ENCODE measurements around the gene DNAJB6. TPM values are rescaled to one million over a fixed set of nuclear protein-coding genes. Genes with fewer than 3 reads are reported as not detected.

The DNAJB6 gene
- total RNA-seq, 1 donor from 2014 or later: 155 TPM

GRCh38 chr7:157442456-157442855 is 105.7 kb downstream of the DNAJB6 start:
- Mint-ChIP-seq H3K4me1 (ENCODE audit: unreplicated experiment) (no peaks in the 10 kb centered on the region), H3K4me3 (ENCODE audit: unreplicated experiment) (no peak overlapping the region), H3K27me3 (ENCODE audit: unreplicated experiment) (peaks cover 19% of the 10 kb centered on the region), H3K27ac (ENCODE audit: unreplicated experiment) (no peak overlapping the region), H3K9me3 (ENCODE audit: unreplicated experiment) (peaks cover 21% of the 10 kb centered on the region), H3K36me3 (ENCODE audit: low read depth, unreplicated experiment) (peaks cover 17% of the 10 kb centered on the region)
- DNase-seq (ENCODE audit: low spot score): no peak
- TF ChIP-seq CTCF (IDR thresholded peaks at IDR 0.05; ENCODE audit: unreplicated experiment): no peak

- peaks cover 18% of the 10 kb centered on the region for H3K27me3 Mint-ChIP-seq (ENCODE audit: unreplicated experiment)
- no peak overlapping the region for H3K27ac Mint-ChIP-seq (ENCODE audit: unreplicated experiment)
- H3K4me3 Mint-ChIP-seq (ENCODE audit: unreplicated experiment): peak overlapping the region; percentile 68
- peaks cover 22% of the 10 kb centered on the region for H3K9me3 Mint-ChIP-seq (ENCODE audit: unreplicated experiment)
- no peak for DNase-seq (ENCODE audit: low spot score)
- no peak for TF ChIP-seq CTCF (IDR thresholded peaks at IDR 0.05; ENCODE audit: unreplicated experiment)
- H3K4me1 Mint-ChIP-seq (ENCODE audit: unreplicated experiment): no peaks in the 10 kb centered on the region
- peaks cover 17% of the 10 kb centered on the region for H3K36me3 Mint-ChIP-seq (ENCODE audit: low read depth, unreplicated experiment)
These were observed 106.4 kb downstream of the DNAJB6 start for GRCh38 chr7:157442993-157443831.

GRCh38 chr7:157444011-157444842 is 107.4 kb downstream of the DNAJB6 start:
- H3K4me3 Mint-ChIP-seq (ENCODE audit: unreplicated experiment): peak overlapping the region; percentile 68
- no peak overlapping the region for H3K27ac Mint-ChIP-seq (ENCODE audit: unreplicated experiment)
- DNase-seq (ENCODE audit: low spot score): no peak
- no peaks in the 10 kb centered on the region for H3K4me1 Mint-ChIP-seq (ENCODE audit: unreplicated experiment)
- no peak for TF ChIP-seq CTCF (IDR thresholded peaks at IDR 0.05; ENCODE audit: unreplicated experiment)
- peaks cover 14% of the 10 kb centered on the region for H3K27me3 Mint-ChIP-seq (ENCODE audit: unreplicated experiment)
- H3K36me3 Mint-ChIP-seq (ENCODE audit: low read depth, unreplicated experiment): peaks cover 14% of the 10 kb centered on the region
- peaks cover 21% of the 10 kb centered on the region for H3K9me3 Mint-ChIP-seq (ENCODE audit: unreplicated experiment)

GRCh38 chr7:157444843-157445135 is 108.0 kb downstream of the DNAJB6 start:
- Mint-ChIP-seq H3K4me3 (ENCODE audit: unreplicated experiment) (no peak overlapping the region), H3K9me3 (ENCODE audit: unreplicated experiment) (peaks cover 15% of the 10 kb centered on the region), H3K36me3 (ENCODE audit: low read depth, unreplicated experiment) (peaks cover 9% of the 10 kb centered on the region), H3K27ac (ENCODE audit: unreplicated experiment) (no peak overlapping the region), H3K4me1 (ENCODE audit: unreplicated experiment) (no peaks in the 10 kb centered on the region), H3K27me3 (ENCODE audit: unreplicated experiment) (peaks cover 10% of the 10 kb centered on the region)
- DNase-seq (ENCODE audit: low spot score): no peak
- TF ChIP-seq CTCF (IDR thresholded peaks at IDR 0.05; ENCODE audit: unreplicated experiment): no peak

Measured in endothelial cell (in vitro differentiated cells).